ENCODE results near the gene CPZ.

CPZ gene

GRCh38 chr4:8596891-8597290 lies 4.3 kb downstream of the CPZ start:
- no peak for DNase-seq

- DNase-seq: no peak
Measured at GRCh38 chr4:8597319-8597718, 4.8 kb downstream of the CPZ start.

GRCh38 chr4:8597791-8598190 lies 5.2 kb downstream of the CPZ start:
- no peak for DNase-seq

- no peak for DNase-seq
Measured at GRCh38 chr4:8598391-8599090, 6.0 kb downstream of the CPZ start.

- DNase-seq: no peak
Measured at GRCh38 chr4:8599091-8599460, 6.5 kb downstream of the CPZ start.

- DNase-seq: no peak
Measured at GRCh38 chr4:8599657-8600056, 7.1 kb downstream of the CPZ start.

- DNase-seq: no peak
Measured at GRCh38 chr4:8600266-8600665, 7.7 kb downstream of the CPZ start.

GRCh38 chr4:8600686-8601085 lies 8.1 kb downstream of the CPZ start:
- DNase-seq: peak; percentile 62

GRCh38 chr4:8601086-8601485 lies 8.5 kb downstream of the CPZ start:
- no peak for DNase-seq

- no peak for DNase-seq
Measured at GRCh38 chr4:8601556-8601955, 9.0 kb downstream of the CPZ start.

GRCh38 chr4:8602686-8603430 lies 10.3 kb downstream of the CPZ start:
- DNase-seq: no peak

GRCh38 chr4:8603931-8604330 lies 11.4 kb downstream of the CPZ start:
- no peak for DNase-seq

- no peak for DNase-seq
Measured at GRCh38 chr4:8605289-8605688, 12.7 kb downstream of the CPZ start.

- no peak for DNase-seq
Measured at GRCh38 chr4:8606476-8606875, 13.9 kb downstream of the CPZ start.

- DNase-seq: no peak
Measured at GRCh38 chr4:8606966-8607365, 14.4 kb downstream of the CPZ start.

GRCh38 chr4:8607603-8608481 lies 15.3 kb downstream of the CPZ start:
- peak; percentile 72 for DNase-seq

GRCh38 chr4:8608714-8609391 lies 16.3 kb downstream of the CPZ start:
- DNase-seq: no peak

- DNase-seq: no peak
Measured at GRCh38 chr4:8609406-8609805, 16.8 kb downstream of the CPZ start.

GRCh38 chr4:8609824-8610350 lies 17.3 kb downstream of the CPZ start:
- DNase-seq: no peak

- DNase-seq: no peak
Measured at GRCh38 chr4:8610858-8611616, 18.5 kb downstream of the CPZ start.

- no peak for DNase-seq
Measured at GRCh38 chr4:8612646-8613045, 20.1 kb downstream of the CPZ start.

All from right forelimb (tissue), 1 donor.